RCC 7860 (cell line): ENCODE data around the gene DISP3.

Source experiments
- DNase-seq: peaks from one replicate; pipeline ENCODE4 v3.0.0-alpha.2; 2015; ENCODE audit warnings: low spot score
- FAIRE-seq: peaks from 2 replicates; lab custom pipeline; 2012; peaks lifted over from hg19 to GRCh38; lab: Jason Lieb, UNC

The DISP3 gene

DNA sequence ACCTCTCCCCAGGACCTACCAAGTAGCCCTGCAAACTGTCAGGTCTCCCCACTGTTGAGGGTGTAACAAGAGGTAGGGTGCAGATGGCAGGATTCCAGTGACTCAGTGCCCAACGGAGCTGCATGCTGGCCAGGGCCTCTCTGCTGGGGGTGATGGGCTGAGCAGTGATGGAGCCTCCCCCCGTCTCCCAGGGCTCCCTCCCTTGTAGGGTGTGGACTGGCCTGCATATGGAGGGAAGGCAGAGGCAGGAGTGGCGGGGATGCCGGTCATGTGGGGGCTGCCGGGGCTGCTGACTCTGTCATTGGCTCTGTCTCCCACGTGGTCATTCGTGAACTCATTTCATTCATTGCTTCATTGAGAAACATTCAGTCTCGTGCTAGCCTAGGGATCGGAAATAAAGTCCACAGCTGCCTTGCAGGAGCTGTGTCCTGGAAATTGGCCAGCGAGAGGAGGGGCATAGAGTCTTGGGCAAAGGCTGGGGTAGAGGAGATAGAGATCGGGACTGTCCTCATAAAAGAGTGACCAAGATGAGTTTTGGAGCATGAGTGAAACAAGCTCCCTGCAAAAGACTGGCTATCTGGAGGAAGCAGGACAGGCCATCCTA, 22.9 kb upstream of the DISP3 start:
- FAIRE-seq, result no peak
- no peak for DNase-seq

GRCh38 chr1:11456965-11457364, 22.0 kb upstream of the DISP3 start:
- DNase-seq, result no peak
- FAIRE-seq, result no peak

GRCh38 chr1:11458811-11459275, 20.1 kb upstream of the DISP3 start:
- DNase-seq, result no peak
- no peak for FAIRE-seq

GRCh38 chr1:11461531-11462137, 17.3 kb upstream of the DISP3 start:
- DNase-seq, result no peak
- no peak for FAIRE-seq

DNA sequence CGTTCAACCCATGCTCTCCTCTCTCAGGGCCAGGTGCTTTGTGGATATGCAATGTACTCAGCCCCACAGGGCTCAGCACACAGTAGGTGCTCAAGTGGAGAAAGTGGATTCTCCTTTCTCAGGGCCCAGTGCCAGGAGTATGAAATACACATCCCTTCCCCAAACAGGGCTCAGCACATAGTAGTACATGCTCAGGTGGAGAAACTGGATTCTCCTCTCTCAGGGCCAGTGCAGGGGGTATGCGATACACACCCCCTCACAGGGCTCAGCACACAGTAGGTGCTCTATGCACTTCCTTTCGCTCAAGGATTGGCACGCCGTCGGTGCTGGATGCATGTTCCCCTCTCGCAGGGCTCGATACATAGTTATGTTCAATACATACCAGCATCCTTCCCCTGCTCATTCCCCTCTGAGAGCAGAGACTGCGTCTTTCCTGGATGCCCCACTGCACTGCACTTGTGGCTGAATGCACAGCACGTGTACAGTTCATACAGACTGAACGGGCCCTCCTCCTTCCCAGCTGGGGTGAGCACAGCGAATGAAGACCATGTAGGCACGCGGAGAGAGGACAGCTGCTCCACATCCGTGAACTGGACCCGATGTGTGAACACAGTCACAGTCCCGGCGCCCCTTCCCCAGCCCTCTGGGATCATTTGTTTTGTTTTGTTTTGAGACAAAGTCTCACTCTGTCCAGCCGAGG, 16.6 kb upstream of the DISP3 start:
- DNase-seq, result no peak
- FAIRE-seq, result no peak

GRCh38 chr1:11463177-11463576, 15.8 kb upstream of the DISP3 start:
- DNase-seq (no peak), FAIRE-seq (no peak)

- no peak for FAIRE-seq
- no peak for DNase-seq
These were observed 13.6 kb upstream of the DISP3 start for GRCh38 chr1:11465307-11465706.

DNA sequence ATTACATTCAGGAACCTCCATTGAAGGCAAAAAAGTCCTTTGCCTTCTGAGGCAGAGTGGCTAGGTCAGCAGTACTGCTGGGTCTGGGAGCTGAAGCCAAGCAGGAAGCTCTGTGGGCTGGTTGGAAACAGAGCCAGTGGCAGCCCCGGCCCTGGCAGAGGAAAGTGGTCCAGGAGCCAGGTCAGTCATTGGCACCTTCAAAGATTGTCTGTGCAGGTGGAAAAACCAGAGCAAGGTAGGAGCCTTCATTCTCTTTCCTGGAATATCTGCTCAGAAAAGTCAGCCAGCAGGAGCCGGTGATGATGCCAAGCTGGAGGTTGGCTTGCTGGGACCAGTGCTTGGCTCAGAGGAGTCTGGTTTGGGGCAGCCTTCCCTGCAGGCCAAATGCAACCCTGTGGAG, 12.5 kb upstream of the DISP3 start:
- DNase-seq, result no peak
- no peak for FAIRE-seq

GRCh38 chr1:11468878-11469277, 10.1 kb upstream of the DISP3 start:
- DNase-seq (no peak), FAIRE-seq (no peak)

GRCh38 chr1:11470912-11471311, 8.0 kb upstream of the DISP3 start:
- FAIRE-seq, result no peak
- no peak for DNase-seq

- DNase-seq, result no peak
- no peak for FAIRE-seq
These were observed 7.5 kb upstream of the DISP3 start for GRCh38 chr1:11471473-11471872.

DNA sequence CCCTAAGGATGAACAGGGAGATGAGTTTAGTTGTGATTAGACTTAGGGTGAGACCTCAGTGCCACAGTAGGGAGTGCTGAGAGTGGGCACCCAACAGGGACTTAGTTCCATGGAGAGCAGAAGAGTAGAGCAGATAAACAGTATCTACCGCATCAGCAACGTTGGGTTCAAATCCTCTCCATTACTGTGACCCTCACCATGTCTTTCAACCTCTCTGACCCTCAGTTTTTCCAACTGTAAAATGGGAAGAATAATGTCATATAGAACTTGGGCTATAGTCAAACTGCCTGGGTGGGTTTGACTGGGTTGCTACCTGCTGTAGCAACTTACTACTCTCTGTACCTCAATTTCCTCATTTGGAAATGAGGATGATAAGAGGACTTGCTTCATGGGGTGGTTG, 6.7 kb upstream of the DISP3 start:
- FAIRE-seq (no peak), DNase-seq (no peak)

GRCh38 chr1:11472741-11473140, 6.2 kb upstream of the DISP3 start:
- FAIRE-seq (no peak), DNase-seq (no peak)

- DNase-seq (no peak), FAIRE-seq (no peak)
These were observed 5.4 kb upstream of the DISP3 start for GRCh38 chr1:11473491-11474034.

DNA sequence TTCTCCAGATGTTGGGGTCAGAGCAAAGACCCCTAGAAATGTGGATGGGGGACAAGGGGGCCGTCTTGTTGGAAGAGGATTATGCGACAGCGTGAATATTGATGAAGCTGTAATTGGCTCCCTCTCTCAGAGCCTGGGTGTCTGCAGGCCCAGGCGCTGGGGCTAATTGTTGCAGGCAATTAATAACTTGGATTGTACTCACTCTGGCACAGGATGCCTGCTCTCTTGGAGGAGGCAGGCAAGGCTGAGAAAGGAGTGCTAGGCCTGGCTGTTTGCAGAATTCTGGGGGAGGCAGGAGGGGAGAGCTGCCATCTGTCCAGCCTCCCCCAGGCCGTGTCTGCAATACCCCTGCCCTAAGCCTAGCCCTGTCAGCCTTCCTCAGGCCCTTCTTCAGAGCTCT, 4.1 kb upstream of the DISP3 start:
- FAIRE-seq, result no peak
- no peak for DNase-seq

- FAIRE-seq, result no peak
These were observed 3.2 kb upstream of the DISP3 start for GRCh38 chr1:11475748-11476147.

DNA sequence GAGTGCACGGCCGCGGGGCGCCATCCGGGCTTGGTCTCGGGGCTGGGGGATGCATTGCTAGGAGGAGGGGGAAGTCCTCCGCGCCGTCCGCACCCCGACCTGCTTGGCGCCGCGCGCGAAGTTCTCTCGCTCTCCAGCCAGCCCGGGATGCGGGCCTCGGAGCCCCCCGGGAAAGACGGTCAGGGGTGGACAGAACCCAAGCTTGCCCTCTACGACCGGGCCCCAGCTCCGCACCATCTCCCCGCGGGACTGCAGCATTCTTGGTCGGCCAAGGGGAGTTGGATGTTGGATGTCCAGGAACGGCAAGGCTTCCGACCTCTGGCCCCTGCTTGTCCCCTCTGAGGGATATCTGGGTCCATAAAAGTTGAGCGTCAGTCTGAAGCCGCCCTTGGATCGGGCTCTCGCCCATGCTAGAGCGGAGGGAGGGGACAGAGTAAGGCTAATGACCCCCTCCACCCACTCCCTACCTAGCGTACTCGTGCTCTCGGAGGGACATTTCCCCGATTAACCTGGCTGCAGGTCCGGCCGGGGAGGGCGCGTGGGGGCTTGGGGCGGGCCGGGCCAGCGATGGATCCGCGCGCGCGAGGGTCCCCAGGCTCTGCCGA, 522 bp downstream of the DISP3 start:
- DNase-seq, result no peak
- no peak for FAIRE-seq

More at GRCh38 chr1:11475748-11476147, 3.2 kb upstream of the DISP3 start:
- DNase-seq, result no peak

- no peak for DNase-seq
- no peak for FAIRE-seq
These were observed 2.1 kb downstream of the DISP3 start for GRCh38 chr1:11481019-11481418.

- no peak for DNase-seq
These were observed 3.2 kb downstream of the DISP3 start for GRCh38 chr1:11482198-11482597.

DNA sequence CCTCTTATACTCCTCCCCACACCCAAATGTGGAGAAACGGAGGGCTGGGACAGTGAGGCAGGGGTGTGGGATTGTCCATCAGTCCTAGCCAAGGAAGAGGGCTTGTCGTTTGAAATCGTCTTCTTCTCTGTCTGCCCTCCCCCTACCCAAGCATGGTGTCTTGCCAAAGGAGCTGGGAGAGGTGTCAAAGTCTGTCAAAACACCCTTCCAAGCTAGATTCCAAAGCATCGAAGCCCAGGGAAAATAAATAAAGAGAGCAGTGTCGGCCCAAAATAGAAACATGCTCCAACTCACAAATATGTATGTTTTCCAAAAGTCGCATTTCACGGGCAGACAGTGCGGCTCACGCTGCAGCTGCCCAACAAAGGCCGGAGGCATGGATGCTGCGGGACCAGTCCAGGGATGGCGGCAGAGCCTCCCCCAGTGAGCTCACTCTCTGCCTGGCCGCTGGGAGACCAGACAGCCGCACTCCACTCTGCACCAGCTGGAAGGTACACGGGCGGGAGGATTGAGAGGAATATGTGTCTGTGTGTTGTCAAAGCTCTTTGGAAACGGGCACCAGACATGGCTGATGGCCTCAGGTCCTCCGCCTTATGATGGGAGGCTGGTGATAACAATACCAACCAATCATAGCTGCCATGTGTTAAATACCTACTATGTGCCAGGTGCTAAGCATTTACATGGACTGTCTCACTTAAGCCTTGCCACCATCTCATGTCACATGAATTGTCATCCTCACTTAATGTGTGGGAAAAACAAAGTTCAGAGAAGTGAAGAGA, 3.9 kb downstream of the DISP3 start:
- DNase-seq (no peak), FAIRE-seq (no peak)

More at GRCh38 chr1:11482198-11482597, 3.2 kb downstream of the DISP3 start:
- no peak for FAIRE-seq
